ENCODE measurements around the gene SLC37A4. TPM values are rescaled to one million over a fixed set of nuclear protein-coding genes. Genes with fewer than 3 reads are reported as not detected.
A peak's percentile ranks its signal among the peaks of the same experiment; 100 is the strongest.

Gene SLC37A4
- total and polyA plus RNA-seq, 2 of the 13 experiments (the other 11 are each of a cell fraction or from before 2014, with no cell fraction given), result 43.0 to 56.1 TPM

- no peak for TF ChIP-seq ZNF142 (CRISPR knock-in tag; IDR thresholded peaks at IDR 0.05)
- 0 out of 2 replicates have a peak, but pooled peaks have one; percentile 23 for TF ChIP-seq MEIS2 (CRISPR knock-in tag; IDR thresholded peaks at IDR 0.05)
- no peak; the same call in 1 of the 2 replicates for TF ChIP-seq ZHX1 (CRISPR knock-in tag; IDR thresholded peaks at IDR 0.05; ENCODE audit: low read depth)
- TF ChIP-seq ZBTB20 (CRISPR knock-in tag; IDR thresholded peaks at IDR 0.05; ENCODE audit: borderline replicate concordance, low read depth), result no peak
- peak; percentile 48; the same call in 1 of the 2 replicates for TF ChIP-seq UBTF (CRISPR knock-in tag; IDR thresholded peaks at IDR 0.05)
- TF ChIP-seq KDM5B (CRISPR knock-in tag; IDR thresholded peaks at IDR 0.05; ENCODE audit: borderline replicate concordance), result no peak
- TF ChIP-seq ZKSCAN5 (CRISPR knock-in tag; IDR thresholded peaks at IDR 0.05), result no peak
- TF ChIP-seq ZNF552 (CRISPR knock-in tag; IDR thresholded peaks at IDR 0.05; ENCODE audit: borderline replicate concordance), result no peak
- no peak; the same call in 1 of the 2 replicates for TF ChIP-seq ZFY (CRISPR knock-in tag; IDR thresholded peaks at IDR 0.05)
- TF ChIP-seq ARHGAP35 (CRISPR knock-in tag; IDR thresholded peaks at IDR 0.05; ENCODE audit: borderline replicate concordance), result no peak
- TF ChIP-seq PAF1 (CRISPR knock-in tag; IDR thresholded peaks at IDR 0.05), result no peak
Measured at GRCh38 chr11:119029340-119030028, 1.2 kb downstream of the SLC37A4 start (continued).

Measured in HepG2 (cell line).